ENCODE measurements around the gene PRIMA1.

DNA sequence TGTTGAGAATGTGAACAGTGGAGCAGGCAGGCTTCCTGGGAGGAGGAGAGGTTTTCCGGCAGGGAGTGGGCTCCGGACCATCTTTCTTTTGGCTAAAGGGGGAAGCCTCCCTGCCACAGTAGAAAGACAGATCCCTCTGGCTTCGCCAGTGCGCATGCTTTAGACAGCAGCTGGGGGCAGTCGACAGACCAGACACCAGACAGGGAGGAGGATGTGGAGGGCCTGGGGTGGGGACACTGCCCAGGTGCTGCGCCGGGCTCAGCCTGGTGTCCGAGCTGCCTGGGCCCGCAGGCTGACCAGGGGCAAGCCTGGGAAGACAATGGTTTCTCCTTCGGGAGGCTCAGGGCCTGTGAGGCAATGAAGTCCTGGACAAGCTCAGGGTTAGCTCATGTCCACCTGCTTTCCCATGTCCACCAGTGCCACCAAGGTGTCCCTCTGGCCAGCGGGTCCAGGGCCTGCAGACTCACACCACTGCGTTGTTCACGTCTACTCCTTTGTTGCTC, 67.3 kb downstream of the PRIMA1 start:
- TF ChIP-seq, protein P1, sequence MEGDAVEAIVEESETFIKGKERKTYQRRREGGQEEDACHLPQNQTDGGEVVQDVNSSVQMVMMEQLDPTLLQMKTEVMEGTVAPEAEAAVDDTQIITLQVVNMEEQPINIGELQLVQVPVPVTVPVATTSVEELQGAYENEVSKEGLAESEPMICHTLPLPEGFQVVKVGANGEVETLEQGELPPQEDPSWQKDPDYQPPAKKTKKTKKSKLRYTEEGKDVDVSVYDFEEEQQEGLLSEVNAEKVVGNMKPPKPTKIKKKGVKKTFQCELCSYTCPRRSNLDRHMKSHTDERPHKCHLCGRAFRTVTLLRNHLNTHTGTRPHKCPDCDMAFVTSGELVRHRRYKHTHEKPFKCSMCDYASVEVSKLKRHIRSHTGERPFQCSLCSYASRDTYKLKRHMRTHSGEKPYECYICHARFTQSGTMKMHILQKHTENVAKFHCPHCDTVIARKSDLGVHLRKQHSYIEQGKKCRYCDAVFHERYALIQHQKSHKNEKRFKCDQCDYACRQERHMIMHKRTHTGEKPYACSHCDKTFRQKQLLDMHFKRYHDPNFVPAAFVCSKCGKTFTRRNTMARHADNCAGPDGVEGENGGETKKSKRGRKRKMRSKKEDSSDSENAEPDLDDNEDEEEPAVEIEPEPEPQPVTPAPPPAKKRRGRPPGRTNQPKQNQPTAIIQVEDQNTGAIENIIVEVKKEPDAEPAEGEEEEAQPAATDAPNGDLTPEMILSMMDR (conservative IDR thresholded peaks at IDR 0.05 in 1 of 2, IDR thresholded peaks at IDR 0.05 in 1 of 2; ENCODE audit: low read depth in 1 of 2, low read length in 2 of 2) = no peak
- TF ChIP-seq EZH2 (IDR thresholded peaks at IDR 0.05; ENCODE audit: low read length, missing control alignments) = no peak

All from fibroblast of lung (primary cell).